Endothelial cell of umbilical vein (primary cell): Measurements from ENCODE around the gene SDCBP2.

Source experiments
- CTCF ChIP-seq, 2 donors: IDR thresholded peaks; 1 replicate in 1 of 2; 2 replicates in 1 of 2; pipeline ENCODE4 v1.5.1; 2011; ENCODE audit warnings: low read length in 2 of 2, mild to moderate bottlenecking in 2 of 2, moderate library complexity in 2 of 2, control low read depth in 1 of 2, inconsistent platforms in 1 of 2, low read depth in 1 of 2; ENCODE audit not compliant: insufficient read depth in 1 of 2; ENCODE audit errors: extremely low read depth in 1 of 2
- EZH2 ChIP-seq: IDR thresholded peaks from 2 replicates; pipeline ENCODE4 v1.6.1; 2012; ENCODE audit warnings: borderline replicate concordance, low read depth, mild to moderate bottlenecking, moderate library complexity, low read length, inconsistent platforms; ENCODE audit not compliant: severe bottlenecking
- FOS ChIP-seq: IDR thresholded peaks from 2 replicates; pipeline ENCODE4 v1.6.1; 2011; ENCODE audit warnings: mild to moderate bottlenecking, low read length, moderate library complexity, borderline replicate concordance; ENCODE audit not compliant: insufficient read depth
- MYC ChIP-seq: IDR thresholded peaks from one replicate; pipeline ENCODE4 v1.6.1; 2011; ENCODE audit warnings: mild to moderate bottlenecking, low read depth, low read length
- POLR2A ChIP-seq: IDR thresholded peaks from 2 replicates; pipeline ENCODE4 v1.6.1; 2012; ENCODE audit warnings: low read depth, mild to moderate bottlenecking, control low read depth, low read length

DNA sequence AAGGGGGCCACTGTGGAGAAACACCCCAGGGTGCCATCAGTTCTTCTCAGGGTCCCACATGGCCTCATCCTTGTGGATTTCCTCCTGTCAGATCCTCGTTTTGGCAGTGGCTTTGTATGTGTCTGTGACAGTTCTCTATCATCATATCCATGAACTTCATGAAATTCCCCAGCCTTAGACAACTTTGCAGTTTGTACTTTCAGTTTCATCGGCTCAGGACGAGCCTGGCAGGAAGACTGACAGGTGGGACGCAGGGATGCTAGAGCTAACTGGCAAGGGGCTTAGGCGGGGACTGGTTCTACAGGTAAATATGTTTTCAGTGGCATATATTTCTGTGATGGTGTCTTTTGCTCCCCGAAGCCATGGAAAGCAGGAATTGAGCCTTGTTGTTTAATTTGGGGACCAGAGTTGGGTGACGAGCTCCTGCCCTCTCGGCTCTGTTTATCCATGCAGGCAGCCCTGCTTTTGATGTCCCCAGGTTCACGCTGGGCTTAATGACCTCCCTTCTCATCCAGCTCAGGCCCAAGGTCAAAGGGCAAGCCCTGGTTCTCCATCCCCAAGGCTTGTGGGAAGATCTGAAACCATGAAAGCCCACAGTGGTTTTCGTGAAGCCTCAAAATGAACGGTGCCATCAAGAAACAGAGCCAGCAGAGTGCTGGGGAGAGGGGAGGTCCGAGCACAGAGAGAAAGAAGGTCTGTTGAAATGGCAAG is 11.2 kb downstream of the SDCBP2 start:
- no peak for TF ChIP-seq CTCF (IDR thresholded peaks at IDR 0.05; ENCODE audit: extremely low read depth in 1 of 2, insufficient read depth in 1 of 2, low read depth in 1 of 2, low read length in 2 of 2)
- no peak for TF ChIP-seq POLR2A
- no peak for TF ChIP-seq FOS
- TF ChIP-seq EZH2 = no peak
- TF ChIP-seq MYC = no peak
